Measurements from ENCODE around the gene ANO4. TPM values are rescaled to one million over a fixed set of nuclear protein-coding genes. Genes with fewer than 3 reads are reported as not detected.

ANO4 gene
- total RNA-seq, 3 donors from 2014 or later = 0.33 to 1.0 (median 0.80) TPM

DNA sequence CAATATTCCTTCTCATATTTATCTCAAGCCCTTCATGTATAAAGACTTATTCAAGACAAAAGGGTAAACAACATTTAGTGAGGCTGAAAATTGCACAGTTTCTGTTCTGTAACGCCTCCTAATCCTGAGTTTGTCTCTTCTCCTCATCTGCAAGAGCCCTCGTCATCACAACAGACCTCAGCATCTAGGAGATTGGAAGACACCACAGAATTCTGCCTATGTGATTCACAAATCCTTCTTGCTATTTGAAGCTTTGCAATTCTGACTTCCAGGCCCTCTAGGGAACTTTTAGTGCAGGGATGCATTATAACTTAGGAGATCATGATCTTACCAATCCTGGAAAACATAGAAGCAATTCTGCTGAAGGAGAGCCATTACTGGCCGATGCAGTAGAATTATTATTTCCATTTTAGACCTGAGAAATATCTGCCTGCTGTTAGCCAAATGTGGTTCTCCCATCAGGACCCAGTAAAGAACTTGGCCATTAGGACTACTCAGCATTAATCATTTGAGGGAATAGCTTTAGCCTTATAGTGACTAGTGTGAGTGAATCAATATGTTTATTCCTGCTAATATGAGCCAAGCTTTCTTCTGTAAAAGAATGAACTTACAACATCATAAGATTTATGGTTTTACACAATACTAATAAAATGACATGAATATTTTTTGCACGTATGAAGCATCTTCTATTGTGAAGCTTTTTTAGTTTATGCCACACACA lies 119.5 kb downstream of the ANO4 start:
- H3K36me3 ChIP-seq = no peaks in the 10 kb centered on the region
- intact Hi-C loops (cut with DNase I; ENCODE audit: low total_unique reads) = no loop called here
- no peak overlapping the region for H3K27ac ChIP-seq
- no peak overlapping the region for H3K4me3 ChIP-seq
- H3K27me3 ChIP-seq = no peaks in the 10 kb centered on the region
- H3K4me1 ChIP-seq = no peaks in the 10 kb centered on the region
- no peak for DNase-seq (ENCODE audit: low spot score in 2 of 2)
- TF ChIP-seq, protein P1, sequence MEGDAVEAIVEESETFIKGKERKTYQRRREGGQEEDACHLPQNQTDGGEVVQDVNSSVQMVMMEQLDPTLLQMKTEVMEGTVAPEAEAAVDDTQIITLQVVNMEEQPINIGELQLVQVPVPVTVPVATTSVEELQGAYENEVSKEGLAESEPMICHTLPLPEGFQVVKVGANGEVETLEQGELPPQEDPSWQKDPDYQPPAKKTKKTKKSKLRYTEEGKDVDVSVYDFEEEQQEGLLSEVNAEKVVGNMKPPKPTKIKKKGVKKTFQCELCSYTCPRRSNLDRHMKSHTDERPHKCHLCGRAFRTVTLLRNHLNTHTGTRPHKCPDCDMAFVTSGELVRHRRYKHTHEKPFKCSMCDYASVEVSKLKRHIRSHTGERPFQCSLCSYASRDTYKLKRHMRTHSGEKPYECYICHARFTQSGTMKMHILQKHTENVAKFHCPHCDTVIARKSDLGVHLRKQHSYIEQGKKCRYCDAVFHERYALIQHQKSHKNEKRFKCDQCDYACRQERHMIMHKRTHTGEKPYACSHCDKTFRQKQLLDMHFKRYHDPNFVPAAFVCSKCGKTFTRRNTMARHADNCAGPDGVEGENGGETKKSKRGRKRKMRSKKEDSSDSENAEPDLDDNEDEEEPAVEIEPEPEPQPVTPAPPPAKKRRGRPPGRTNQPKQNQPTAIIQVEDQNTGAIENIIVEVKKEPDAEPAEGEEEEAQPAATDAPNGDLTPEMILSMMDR (IDR thresholded peaks at IDR 0.05) = no peak
- no peak for TF ChIP-seq POLR2AphosphoS5 (IDR thresholded peaks at IDR 0.05)
- no peak for TF ChIP-seq POLR2A (IDR thresholded peaks at IDR 0.05)
- H3K9me3 ChIP-seq = no peaks in the 10 kb centered on the region

DNA sequence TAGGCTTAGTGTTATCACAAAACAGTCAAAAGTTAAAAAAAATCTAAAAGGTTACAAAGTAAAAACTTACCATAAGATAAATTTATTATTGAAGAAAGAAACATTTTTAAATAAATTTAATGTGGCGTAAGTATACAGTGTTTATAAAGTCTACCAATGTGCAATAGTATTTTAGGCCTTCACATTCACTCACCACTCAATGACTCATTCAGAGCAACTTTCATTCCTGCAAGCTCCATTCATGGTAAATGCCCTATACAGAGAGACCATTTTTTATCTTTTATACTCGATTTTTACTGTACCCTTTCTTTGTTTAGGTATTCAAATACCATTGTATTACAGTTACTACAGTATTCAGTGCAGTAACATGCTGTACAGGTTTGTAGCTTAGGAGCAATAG lies 124.5 kb downstream of the ANO4 start:
- no peaks in the 10 kb centered on the region for H3K9me3 ChIP-seq
- no peaks in the 10 kb centered on the region for H3K36me3 ChIP-seq
- no peak overlapping the region for H3K4me3 ChIP-seq
- H3K27me3 ChIP-seq = no peaks in the 10 kb centered on the region
- no peak overlapping the region for H3K27ac ChIP-seq
- DNase-seq (ENCODE audit: low spot score in 2 of 2) = no peak
- H3K4me1 ChIP-seq = no peaks in the 10 kb centered on the region
- intact Hi-C loops (cut with DNase I; ENCODE audit: low total_unique reads) = no loop called here
- TF ChIP-seq, protein P1 (IDR thresholded peaks at IDR 0.05) = no peak
- TF ChIP-seq POLR2AphosphoS5 (IDR thresholded peaks at IDR 0.05) = no peak
- TF ChIP-seq POLR2A (IDR thresholded peaks at IDR 0.05) = no peak

DNA sequence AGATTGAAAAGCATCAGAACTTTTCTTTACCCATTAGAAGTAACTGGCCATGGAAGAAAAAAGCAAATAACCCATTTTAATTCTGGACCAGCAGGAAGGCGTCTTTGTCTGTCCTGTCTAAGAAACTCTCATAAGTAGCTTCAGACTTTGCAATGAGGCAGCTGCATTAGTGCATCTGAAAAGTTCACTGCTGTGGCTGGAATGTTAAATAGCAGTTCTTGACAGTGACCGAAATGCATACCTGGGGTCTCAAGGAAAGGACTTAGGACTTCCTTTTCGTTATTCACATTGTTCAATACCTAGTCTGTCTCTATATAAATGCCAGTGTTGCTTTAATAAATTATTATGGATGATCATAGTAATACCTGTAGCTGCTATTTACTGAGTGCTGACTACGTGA lies 125.9 kb downstream of the ANO4 start:
- intact Hi-C loops (cut with DNase I; ENCODE audit: low total_unique reads) = no loop called here
- no peaks in the 10 kb centered on the region for H3K27me3 ChIP-seq
- H3K4me1 ChIP-seq = no peaks in the 10 kb centered on the region
- H3K4me3 ChIP-seq = no peak overlapping the region
- no peak for DNase-seq (ENCODE audit: low spot score in 2 of 2)
- no peak overlapping the region for H3K27ac ChIP-seq
- no peaks in the 10 kb centered on the region for H3K36me3 ChIP-seq
- no peaks in the 10 kb centered on the region for H3K9me3 ChIP-seq
- no peak for TF ChIP-seq POLR2A (IDR thresholded peaks at IDR 0.05)

DNA sequence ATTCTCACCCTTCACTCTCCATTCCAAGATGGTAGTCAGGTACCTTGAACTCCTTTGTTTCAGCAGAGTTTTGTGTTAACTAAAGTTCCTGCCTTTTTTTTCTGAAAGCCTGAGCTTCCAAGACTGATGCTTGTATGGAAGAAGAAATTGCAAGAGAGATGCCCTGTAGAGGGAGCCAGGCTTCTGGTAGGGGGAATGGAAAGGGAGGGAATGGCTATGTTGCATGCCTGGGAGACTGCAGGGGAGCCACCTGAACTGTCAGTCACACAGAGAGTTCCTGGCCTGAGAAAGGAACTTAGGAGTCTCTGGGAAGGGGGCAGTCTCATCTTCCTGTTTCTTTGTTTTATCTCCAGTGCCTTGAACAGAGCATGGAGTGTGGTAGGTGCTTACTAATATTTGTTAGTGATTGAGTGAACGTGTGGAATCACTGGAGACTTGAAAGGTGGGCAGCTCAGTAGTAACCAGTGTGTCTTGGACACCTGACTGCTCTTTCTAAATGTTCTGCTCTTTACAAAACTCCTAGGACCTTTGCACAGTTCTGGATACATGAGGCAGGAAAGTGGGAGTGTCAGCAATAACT lies 132.2 kb downstream of the ANO4 start:
- TF ChIP-seq POLR2A (IDR thresholded peaks at IDR 0.05) (no peak), POLR2AphosphoS5 (IDR thresholded peaks at IDR 0.05) (no peak)
- TF ChIP-seq, protein P1 (IDR thresholded peaks at IDR 0.05) = no peak
- intact Hi-C loops (cut with DNase I; ENCODE audit: low total_unique reads) = no loop called here
- no peaks in the 10 kb centered on the region for H3K36me3 ChIP-seq
- H3K4me3 ChIP-seq = no peak overlapping the region
- H3K27me3 ChIP-seq = no peaks in the 10 kb centered on the region
- H3K4me1 ChIP-seq = no peaks in the 10 kb centered on the region
- no peaks in the 10 kb centered on the region for H3K9me3 ChIP-seq
- DNase-seq (ENCODE audit: low spot score in 2 of 2) = no peak
- H3K27ac ChIP-seq = no peak overlapping the region

DNA sequence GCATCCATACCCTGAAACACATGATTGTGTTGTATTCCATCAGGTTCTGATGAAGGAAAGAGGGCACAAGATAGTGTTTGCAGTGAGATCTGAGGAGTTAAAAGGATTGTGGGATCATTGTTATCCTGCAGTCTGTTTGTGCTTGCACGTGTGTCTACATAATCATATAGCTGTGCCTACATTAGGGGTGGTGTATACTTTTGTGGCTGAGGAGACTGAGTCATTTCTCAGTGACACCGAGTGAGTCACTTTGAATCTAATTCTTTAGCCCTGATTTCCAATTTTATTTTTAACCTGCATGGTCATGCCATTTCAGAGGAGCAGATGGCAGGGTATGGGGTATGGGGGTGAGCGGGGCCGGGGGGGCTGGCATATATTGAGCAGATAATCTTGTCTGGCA lies 133.2 kb downstream of the ANO4 start:
- DNase-seq (ENCODE audit: low spot score in 2 of 2) = no peak
- Histone ChIP-seq H3K4me3 (no peak overlapping the region), H3K9me3 (no peaks in the 10 kb centered on the region), H3K36me3 (no peaks in the 10 kb centered on the region), H3K4me1 (no peaks in the 10 kb centered on the region), H3K27me3 (no peaks in the 10 kb centered on the region), H3K27ac (no peak overlapping the region)
- TF ChIP-seq POLR2AphosphoS5 (IDR thresholded peaks at IDR 0.05) = no peak
- TF ChIP-seq, protein P1 (IDR thresholded peaks at IDR 0.05) = no peak
- TF ChIP-seq POLR2A (IDR thresholded peaks at IDR 0.05) = no peak
- intact Hi-C loops (cut with DNase I; ENCODE audit: low total_unique reads) = no loop called here
